Upper lobe of left lung (tissue), 4 donors: ENCODE data around the gene OOSP2.

ENCODE experiments used
- CTCF ChIP-seq, 6 experiments: fragments of 450-650 bp in 4 of 6; fragments of 200-600 bp in 2 of 6; sonication (generic) in 2 of 6; IDR thresholded peaks; one replicate each; pipeline ENCODE4 v1.5.1; 2016 to 2019; ENCODE audit warnings: antibody characterized with exemption in 6 of 6
- POLR2AphosphoS5 ChIP-seq, 2 donors: sonication (generic); formaldehyde crosslinking; IDR thresholded peaks; one replicate each; pipeline ENCODE4 v1.5.1; 2017; ENCODE audit warnings: antibody characterized with exemption in 2 of 2

- TF ChIP-seq CTCF (IDR thresholded peaks at IDR 0.05) (no peak), POLR2AphosphoS5 (IDR thresholded peaks at IDR 0.05) (no peak)
Measured at GRCh38 chr11:60040109-60040508, at the start of gene OOSP2.
